ENCODE data around the gene MXI1.
"Not testable (repeated sequence)": the region's sequence is repeated elsewhere in the genome, so short reads cannot be mapped to it uniquely, and the experiment has no call there.

The MXI1 gene

GRCh38 chr10:110242511-110242910 is 35.1 kb downstream of the MXI1 start:
- H3K27ac ChIP-seq = no peak overlapping the region
- POLR2A ChIA-PET (ENCODE audit: low non-redundant PET) = no interaction called here
- no peak for DNase-seq (ENCODE audit: low spot score)
- CTCF ChIA-PET = interaction anchor here (1.4 kb wide), 1 partner anchor 105 kb away, joined by 3 read pairs; no protein-coding TSS in a partner anchor
- no peak for TF ChIP-seq CTCF (conservative IDR thresholded peaks at IDR 0.05; ENCODE audit: low read depth)

GRCh38 chr10:110244550-110244949 is 37.1 kb downstream of the MXI1 start:
- no peak for TF ChIP-seq CTCF (conservative IDR thresholded peaks at IDR 0.05; ENCODE audit: low read depth)
- ChIA-PET CTCF (interaction anchor here (0.6 to 0.7 kb wide), 2 partner anchors 185 to 321 kb away, joined by 3 read pairs; partner anchors contain the start of gene XPNPEP1), POLR2A (ENCODE audit: low non-redundant PET) (interaction anchor here (0.6 kb wide), 1 partner anchor 36 kb away, joined by 4 read pairs; no protein-coding TSS in a partner anchor)
- DNase-seq (ENCODE audit: low spot score) = no peak
- no peak overlapping the region for H3K27ac ChIP-seq

- DNase-seq (ENCODE audit: low spot score); POLR2A ChIA-PET (ENCODE audit: low non-redundant PET); H3K27ac ChIP-seq; CTCF ChIA-PET: not testable (repeated sequence)
These were observed 40.4 kb downstream of the MXI1 start for GRCh38 chr10:110247833-110248232.

DNA sequence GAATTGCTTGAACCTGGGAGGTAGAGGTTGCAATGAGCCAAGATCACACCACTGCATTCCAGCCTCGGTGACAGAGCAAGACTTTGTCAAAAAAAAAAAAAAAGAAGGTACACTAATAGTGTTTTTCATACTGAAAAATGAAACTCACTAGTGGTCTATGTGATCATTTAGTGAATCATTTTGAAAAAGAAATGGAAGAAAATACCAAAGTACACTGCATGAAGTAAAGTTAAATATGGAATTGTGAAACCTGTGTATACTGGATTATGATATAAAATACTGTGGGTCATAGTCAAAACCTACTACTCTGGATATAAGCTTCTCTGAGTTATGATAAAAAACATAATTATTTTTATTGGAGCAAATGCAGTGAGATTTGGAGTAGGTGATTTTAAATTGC is 42.1 kb downstream of the MXI1 start:
- CTCF ChIA-PET = interaction anchor here (0.6 kb wide), 1 partner anchor 13 kb away, joined by 3 read pairs; no protein-coding TSS in a partner anchor
- POLR2A ChIA-PET (ENCODE audit: low non-redundant PET) = not testable (repeated sequence)

DNA sequence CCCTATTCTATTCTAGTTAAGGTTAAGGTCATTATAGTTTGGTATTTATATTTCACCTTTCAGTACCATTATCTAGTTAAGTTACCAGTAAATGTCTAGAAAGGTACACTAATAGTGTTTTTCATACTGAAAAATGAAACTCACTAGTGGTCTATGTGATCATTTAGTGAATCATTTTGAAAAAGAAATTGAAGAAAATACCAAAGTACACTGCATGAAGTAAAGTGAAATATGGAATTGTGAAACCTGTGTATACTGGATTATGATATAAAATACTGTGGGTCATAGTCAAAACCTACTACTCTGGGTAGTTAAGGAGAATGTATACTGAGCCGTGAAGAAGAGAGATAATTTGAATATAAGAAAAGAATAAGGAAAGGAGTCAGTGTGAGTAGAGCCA is 44.0 kb downstream of the MXI1 start:
- DNase-seq (ENCODE audit: low spot score); POLR2A ChIA-PET (ENCODE audit: low non-redundant PET); CTCF ChIA-PET; H3K27ac ChIP-seq: not testable (repeated sequence)

More for the DNA sequence above, 42.1 kb downstream of the MXI1 start:
- DNase-seq (ENCODE audit: low spot score); H3K27ac ChIP-seq: not testable (repeated sequence)

DNA sequence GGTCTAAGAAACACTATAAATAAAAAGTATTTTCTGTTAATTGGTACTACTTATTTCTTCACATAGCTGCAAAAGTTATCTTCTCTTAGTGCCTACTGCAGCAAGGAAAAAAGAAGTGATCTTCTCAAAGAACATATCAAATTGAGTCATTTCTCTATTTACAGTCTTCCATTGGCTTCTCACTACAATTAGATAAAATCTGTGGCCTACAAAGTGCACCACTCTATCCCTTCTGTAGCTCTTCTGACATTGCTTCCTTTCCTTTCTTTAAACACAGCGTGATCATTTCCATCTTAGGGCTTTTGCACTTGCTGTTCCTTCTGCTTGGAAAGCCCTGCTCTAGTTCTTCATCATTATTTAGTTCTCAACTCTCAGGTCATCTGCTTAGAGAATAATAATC is 44.7 kb downstream of the MXI1 start:
- ChIA-PET CTCF (no interaction called here), POLR2A (ENCODE audit: low non-redundant PET) (no interaction called here)
- H3K27ac ChIP-seq = no peak overlapping the region
- TF ChIP-seq CTCF (conservative IDR thresholded peaks at IDR 0.05; ENCODE audit: low read depth) = no peak
- DNase-seq (ENCODE audit: low spot score) = no peak

GRCh38 chr10:110254467-110254866 is 47.1 kb downstream of the MXI1 start:
- ChIA-PET CTCF (interaction anchor here (0.5 kb wide), 1 partner anchor 25 kb away, joined by 4 read pairs; no protein-coding TSS in a partner anchor), POLR2A (ENCODE audit: low non-redundant PET) (no interaction called here)
- no peak for DNase-seq (ENCODE audit: low spot score)
- no peak for TF ChIP-seq CTCF (conservative IDR thresholded peaks at IDR 0.05; ENCODE audit: low read depth)
- no peak overlapping the region for H3K27ac ChIP-seq

DNA sequence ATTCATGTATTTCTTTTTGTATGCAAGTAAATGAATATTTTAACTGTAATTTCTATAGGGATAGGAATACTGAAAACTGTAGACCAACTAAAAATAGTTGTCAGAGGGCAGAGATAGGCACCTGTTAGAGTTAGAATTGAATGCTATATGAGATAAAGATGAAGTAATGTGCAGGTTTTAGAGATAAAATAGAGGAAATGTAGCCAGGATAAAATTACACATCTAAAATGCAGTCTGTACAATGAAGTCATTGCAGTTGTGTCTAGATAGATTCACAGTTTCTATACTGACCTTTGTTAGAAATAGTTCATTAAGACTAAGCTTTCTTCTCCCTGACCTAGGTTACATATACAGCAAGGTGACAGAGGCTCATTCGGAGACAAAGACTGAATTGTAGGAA is 51.1 kb downstream of the MXI1 start:
- CTCF ChIA-PET = no interaction called here
- no peak overlapping the region for H3K27ac ChIP-seq
- TF ChIP-seq CTCF (conservative IDR thresholded peaks at IDR 0.05; ENCODE audit: low read depth) = no peak
- no peak for DNase-seq (ENCODE audit: low spot score)
- POLR2A ChIA-PET (ENCODE audit: low non-redundant PET) = interaction anchor here (0.5 kb wide), 1 partner anchor 160 kb away, joined by 5 read pairs; no protein-coding TSS in a partner anchor

Measured in RWPE1 (cell line).